ENCODE measurements around the gene LRRC63. TPM values are rescaled to one million over a fixed set of nuclear protein-coding genes. Genes with fewer than 3 reads are reported as not detected.

LRRC63 gene
- total and polyA plus RNA-seq, 2 donors (not counting 1 experiment from before 2014, with no cell fraction given) = 0.17 TPM; not detected in 1

GRCh38 chr13:46207828-46208227 lies 3.9 kb upstream of the LRRC63 start:
- H2AFZ ChIP-seq (ENCODE audit: low read length) = no peak overlapping the region
- peaks cover 2% of the 10 kb centered on the region for H3K27me3 ChIP-seq (ENCODE audit: control insufficient read depth, insufficient read depth, low read length)
- H3K79me2 ChIP-seq (ENCODE audit: control insufficient read depth, insufficient read depth, low read length) = no peaks in the 10 kb centered on the region
- H3K4me2 ChIP-seq (ENCODE audit: extremely low read depth, insufficient read depth, low read length) = no peak overlapping the region
- no peaks in the 10 kb centered on the region for H3K9me3 ChIP-seq (ENCODE audit: control insufficient read depth, insufficient read depth, low read depth, low read length)
- no peaks in the 10 kb centered on the region for H3K36me3 ChIP-seq (ENCODE audit: control insufficient read depth, insufficient read depth, low read length)
- no peaks in the 10 kb centered on the region for H4K20me1 ChIP-seq (ENCODE audit: control insufficient read depth, extremely low read depth, insufficient read depth, low read length)
- H3K4me1 ChIP-seq (ENCODE audit: control insufficient read depth, extremely low read depth, insufficient read depth, low read length) = no peaks in the 10 kb centered on the region
- no peak overlapping the region for H3K4me3 ChIP-seq (replicated peaks in 1 of 4; ENCODE audit: control extremely low read depth in 1 of 4, insufficient read depth in 1 of 4, low read depth in 3 of 4, low read length in 4 of 4)
- no peak for DNase-seq (ENCODE audit: low read depth in 2 of 2)
- TF ChIP-seq CTCF (conservative IDR thresholded peaks at IDR 0.05 in 1 of 2, IDR thresholded peaks at IDR 0.05 in 1 of 2; ENCODE audit: low read depth in 1 of 2, low read length in 2 of 2) (no peak), EZH2 (IDR thresholded peaks at IDR 0.05; ENCODE audit: low read length, missing control alignments) (no peak)
- no peak overlapping the region for H3K9ac ChIP-seq (ENCODE audit: insufficient read depth, low read length)
- no peak overlapping the region for H3K27ac ChIP-seq (ENCODE audit: insufficient read depth, low read length)

DNA sequence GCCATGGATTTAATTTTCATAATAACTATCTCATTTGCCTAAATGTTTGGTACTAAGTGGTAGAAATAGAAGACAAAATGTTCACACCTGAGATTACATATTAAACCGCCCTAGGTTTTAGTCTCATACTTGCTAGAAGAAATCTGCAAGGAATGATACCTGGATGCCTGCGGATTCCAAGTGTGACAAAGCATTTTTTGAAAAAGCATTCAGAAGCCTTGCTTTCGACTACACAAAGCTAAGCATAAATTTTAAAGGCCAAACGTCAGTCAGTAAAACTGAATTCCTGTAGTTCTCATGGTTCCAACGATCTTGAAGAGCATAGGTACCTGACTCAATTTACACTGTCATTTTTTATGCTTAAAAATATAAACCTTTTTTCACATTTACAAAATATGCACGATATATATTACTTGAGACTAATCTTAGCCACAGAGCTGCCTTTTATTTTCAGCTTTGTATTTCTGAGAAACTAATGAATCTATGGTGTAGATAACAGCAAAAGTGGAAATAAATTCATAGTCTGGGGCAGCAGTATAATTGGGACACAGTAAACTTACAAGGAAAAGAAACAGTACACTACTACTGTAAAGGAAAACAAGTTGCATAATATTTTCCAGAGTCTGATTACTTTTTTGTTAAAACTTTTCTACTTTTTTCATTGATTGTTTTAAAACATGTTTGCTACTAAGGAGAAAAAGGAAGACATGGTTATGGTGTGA lies 1.2 kb upstream of the LRRC63 start:
- no peaks in the 10 kb centered on the region for H3K36me3 ChIP-seq (ENCODE audit: control insufficient read depth, insufficient read depth, low read length)
- no peaks in the 10 kb centered on the region for H4K20me1 ChIP-seq (ENCODE audit: control insufficient read depth, extremely low read depth, insufficient read depth, low read length)
- H3K4me3 ChIP-seq (replicated peaks in 1 of 4; ENCODE audit: control extremely low read depth in 1 of 4, insufficient read depth in 1 of 4, low read depth in 3 of 4, low read length in 4 of 4) = no peak overlapping the region
- TF ChIP-seq EZH2 (IDR thresholded peaks at IDR 0.05; ENCODE audit: low read length, missing control alignments) (no peak), CTCF (conservative IDR thresholded peaks at IDR 0.05 in 1 of 2, IDR thresholded peaks at IDR 0.05 in 1 of 2; ENCODE audit: low read depth in 1 of 2, low read length in 2 of 2) (no peak)
- no peak overlapping the region for H3K9ac ChIP-seq (ENCODE audit: insufficient read depth, low read length)
- H3K4me1 ChIP-seq (ENCODE audit: control insufficient read depth, extremely low read depth, insufficient read depth, low read length) = no peaks in the 10 kb centered on the region
- DNase-seq (ENCODE audit: low read depth in 2 of 2) = no peak
- no peaks in the 10 kb centered on the region for H3K9me3 ChIP-seq (ENCODE audit: control insufficient read depth, insufficient read depth, low read depth, low read length)
- H3K27me3 ChIP-seq (ENCODE audit: control insufficient read depth, insufficient read depth, low read length) = peaks cover 2% of the 10 kb centered on the region
- H2AFZ ChIP-seq (ENCODE audit: low read length) = no peak overlapping the region
- no peak overlapping the region for H3K27ac ChIP-seq (ENCODE audit: insufficient read depth, low read length)
- H3K4me2 ChIP-seq (ENCODE audit: extremely low read depth, insufficient read depth, low read length) = no peak overlapping the region
- H3K79me2 ChIP-seq (ENCODE audit: control insufficient read depth, insufficient read depth, low read length) = no peaks in the 10 kb centered on the region

- Histone ChIP-seq H4K20me1 (ENCODE audit: control insufficient read depth, extremely low read depth, insufficient read depth, low read length) (no peaks in the 10 kb centered on the region), H3K79me2 (ENCODE audit: control insufficient read depth, insufficient read depth, low read length) (no peaks in the 10 kb centered on the region), H3K36me3 (ENCODE audit: control insufficient read depth, insufficient read depth, low read length) (no peaks in the 10 kb centered on the region), H3K9me3 (ENCODE audit: control insufficient read depth, insufficient read depth, low read depth, low read length) (no peaks in the 10 kb centered on the region), H3K9ac (ENCODE audit: insufficient read depth, low read length) (no peak overlapping the region), H2AFZ (ENCODE audit: low read length) (peak overlapping the region; percentile 70), H3K27ac (ENCODE audit: insufficient read depth, low read length) (no peak overlapping the region), H3K4me2 (ENCODE audit: extremely low read depth, insufficient read depth, low read length) (peak overlapping the region; percentile 68), H3K4me3 (replicated peaks in 1 of 4; ENCODE audit: control extremely low read depth in 1 of 4, insufficient read depth in 1 of 4, low read depth in 3 of 4, low read length in 4 of 4) (peak overlapping the region; percentile 19 to 62 (median 48)), H3K4me1 (ENCODE audit: control insufficient read depth, extremely low read depth, insufficient read depth, low read length) (no peaks in the 10 kb centered on the region), H3K27me3 (ENCODE audit: control insufficient read depth, insufficient read depth, low read length) (peaks cover 2% of the 10 kb centered on the region)
- TF ChIP-seq EZH2 (IDR thresholded peaks at IDR 0.05; ENCODE audit: low read length, missing control alignments) (no peak), CTCF (conservative IDR thresholded peaks at IDR 0.05 in 1 of 2, IDR thresholded peaks at IDR 0.05 in 1 of 2; ENCODE audit: low read depth in 1 of 2, low read length in 2 of 2) (no peak)
- peak in 1 of 2 donors; percentile 3 for DNase-seq (ENCODE audit: low read depth in 2 of 2)
These were observed 629 bp upstream of the LRRC63 start for GRCh38 chr13:46211116-46211482.
